Endothelial cell of umbilical vein (primary cell): ENCODE measurements around the gene HMGCL. TPM values are rescaled to one million over a fixed set of nuclear protein-coding genes. Genes with fewer than 3 reads are reported as not detected.

Source experiments
- BruUV-seq: library from RNA; stranded (reverse); fragments of 400-500 nt; replicated peaks from 2 replicates; lab custom pipeline; 2021; lab: Mats Ljungman, UMichigan
- CTCF ChIA-PET: fragments of 300-600, 350-600 bp; sonication (Branson Sonifier 250); formaldehyde crosslinking; loops from one replicate; lab custom pipeline; 2021; ENCODE audit warnings: antibody characterized with exemption, inconsistent platforms; lab: Charles Lee
- POLR2A ChIA-PET: fragments of 300-600, 350-600 bp; sonication (Branson Sonifier 250); formaldehyde crosslinking; loops from one replicate; lab custom pipeline; 2021; ENCODE audit warnings: antibody characterized with exemption, inconsistent platforms; lab: Charles Lee
- DNase-seq: peaks from one replicate; pipeline ENCODE4 v3.0.0-alpha.2; 2011; ENCODE audit warnings: low read depth, low spot score
- FAIRE-seq: peaks from 2 replicates; lab custom pipeline; 2011; peaks lifted over from hg19 to GRCh38; lab: Jason Lieb, UNC
- H2AFZ ChIP-seq: 2 replicates; pipeline ENCODE4 v1.6.0; 2012; ENCODE audit warnings: low read depth, low read length, control low read depth, inconsistent platforms
- H3K27ac ChIP-seq: 2 replicates; pipeline ENCODE4 v1.5.1; 2011; ENCODE audit warnings: low read depth, mild to moderate bottlenecking, control low read depth, low read length, moderate library complexity; ENCODE audit not compliant: insufficient read depth
- H3K27me3 ChIP-seq, 2 experiments: 2 replicates each; pipeline versions ENCODE4 v1.6.0 to v1.6.1; 2011; ENCODE audit warnings: low read length in 2 of 2, mixed read lengths in 1 of 2; ENCODE audit not compliant: control insufficient read depth in 2 of 2, insufficient read depth in 2 of 2
- H3K36me3 ChIP-seq, 2 experiments: 2 replicates in 1 of 2; 3 replicates in 1 of 2; pipeline ENCODE4 v1.5.1; 2011; ENCODE audit warnings: low read length in 2 of 2, mild to moderate bottlenecking in 1 of 2, moderate library complexity in 1 of 2; ENCODE audit not compliant: control insufficient read depth in 2 of 2, insufficient read depth in 2 of 2; ENCODE audit errors: extremely low read depth in 1 of 2
- H3K4me1 ChIP-seq: 3 replicates; pipeline ENCODE4 v1.5.1; 2011; ENCODE audit warnings: mild to moderate bottlenecking, low read length; ENCODE audit not compliant: control insufficient read depth, insufficient read depth; ENCODE audit errors: extremely low read depth
- H3K4me2 ChIP-seq: 2 replicates; pipeline ENCODE4 v1.6.1; 2011; ENCODE audit warnings: low read length, control low read depth, mixed read lengths; ENCODE audit not compliant: insufficient read depth
- H3K4me3 ChIP-seq, 3 experiments: fragments of 200-600 bp in 1 of 3; sonication (generic), shearing (Covaris generic) in 1 of 3; replicated peaks in 1 of 3; 2 replicates each; pipeline ENCODE4 v1.5.1; 2011 to 2016; ENCODE audit warnings: control low read depth in 3 of 3, low read length in 3 of 3, mild to moderate bottlenecking in 2 of 3, inconsistent platforms in 1 of 3, low read depth in 1 of 3, moderate library complexity in 1 of 3; ENCODE audit not compliant: insufficient read depth in 1 of 3
- H3K79me2 ChIP-seq: 2 replicates; pipeline ENCODE4 v1.6.0; 2012; ENCODE audit warnings: low read length, inconsistent platforms; ENCODE audit not compliant: control insufficient read depth, insufficient read depth
- H3K9ac ChIP-seq: replicated peaks from 2 replicates; pipeline ENCODE3; 2011; ENCODE audit warnings: low read length, control low read depth; ENCODE audit not compliant: insufficient read depth; ENCODE audit errors: extremely low read depth
- H3K9me1 ChIP-seq: replicated peaks from 3 replicates; pipeline ENCODE4 v1.6.0; 2011; ENCODE audit warnings: mild to moderate bottlenecking, low read length; ENCODE audit not compliant: control insufficient read depth, insufficient read depth; ENCODE audit errors: extremely low read depth
- H3K9me3 ChIP-seq: replicated peaks from 2 replicates; pipeline ENCODE4 v1.5.1; 2012; ENCODE audit warnings: low read length, inconsistent platforms; ENCODE audit not compliant: control insufficient read depth, insufficient read depth
- H4K20me1 ChIP-seq: replicated peaks from 2 replicates; pipeline ENCODE3; 2011; ENCODE audit warnings: mild to moderate bottlenecking, low read length; ENCODE audit not compliant: control insufficient read depth, insufficient read depth; ENCODE audit errors: extremely low read depth
- GATA2 ChIP-seq: IDR thresholded peaks from 2 replicates; pipeline ENCODE4 v1.7.0; 2011; ENCODE audit warnings: low read depth, mild to moderate bottlenecking, moderate library complexity, mixed read lengths, low read length; ENCODE audit not compliant: insufficient read length, insufficient read depth
- JUN ChIP-seq: IDR thresholded peaks from 2 replicates; pipeline ENCODE4 v1.6.1; 2011; ENCODE audit warnings: borderline replicate concordance, low read depth; ENCODE audit not compliant: insufficient read length, insufficient read depth
- MYC ChIP-seq: IDR thresholded peaks from one replicate; pipeline ENCODE4 v1.6.1; 2011; ENCODE audit warnings: mild to moderate bottlenecking, low read depth, low read length
- POLR2AphosphoS5 ChIP-seq: IDR thresholded peaks from 2 replicates; pipeline ENCODE4 v1.6.1; 2012; ENCODE audit warnings: low read depth, mild to moderate bottlenecking, control low read depth, low read length, moderate library complexity; ENCODE audit not compliant: insufficient read depth
- dilution Hi-C: fragments of 300-500 bp; cut with MboI; formaldehyde crosslinking; loops from one replicate; pipeline ENCODE4 v1.15.0; 2019; ENCODE audit warnings: low sequenced_read_pairs; ENCODE audit not compliant: extremely low pct_ligation_motif_present
- intact Hi-C: fragments of 100-400 bp; cut with micrococcal nuclease; formaldehyde crosslinking; loops from one replicate; pipeline ENCODE4 v1.10.0; 2022
- polyA plus RNA-seq, 4 experiments: library from polyadenylated mRNA; depleted of rRNA in 3 of 4; stranded (reverse) in 3 of 4; unstranded in 1 of 4; fragments of >200 nt; gene quantifications; 2 replicates each; pipeline versions ENCODE4 v1.2.1 to v1.2.3, GENCODE V29; 2011 to 2012; ENCODE audit warnings: missing spikeins in 1 of 4
- total RNA-seq: library from RNA; stranded (reverse); gene quantifications from 2 replicates; pipeline ENCODE4 v1.2.3, GENCODE V29; 2021
- TF ChIP-seq, protein P1 (sequence below), 2 donors: IDR thresholded peaks; 1 replicate in 1 of 2; 2 replicates in 1 of 2; pipeline ENCODE4 v1.5.1; 2011; ENCODE audit warnings: low read length in 2 of 2, mild to moderate bottlenecking in 2 of 2, moderate library complexity in 2 of 2, control low read depth in 1 of 2, inconsistent platforms in 1 of 2, low read depth in 1 of 2; ENCODE audit not compliant: insufficient read depth in 1 of 2; ENCODE audit errors: extremely low read depth in 1 of 2
- TF ChIP-seq, protein P2 (sequence below): IDR thresholded peaks from 2 replicates; pipeline ENCODE4 v1.6.1; 2011; ENCODE audit not compliant: insufficient read depth, insufficient read length

HMGCL gene
- total and polyA plus RNA-seq, 2 donors (not counting 3 experiments of a cell fraction or from before 2014, with no cell fraction given): 24.2 to 30.0 TPM

DNA sequence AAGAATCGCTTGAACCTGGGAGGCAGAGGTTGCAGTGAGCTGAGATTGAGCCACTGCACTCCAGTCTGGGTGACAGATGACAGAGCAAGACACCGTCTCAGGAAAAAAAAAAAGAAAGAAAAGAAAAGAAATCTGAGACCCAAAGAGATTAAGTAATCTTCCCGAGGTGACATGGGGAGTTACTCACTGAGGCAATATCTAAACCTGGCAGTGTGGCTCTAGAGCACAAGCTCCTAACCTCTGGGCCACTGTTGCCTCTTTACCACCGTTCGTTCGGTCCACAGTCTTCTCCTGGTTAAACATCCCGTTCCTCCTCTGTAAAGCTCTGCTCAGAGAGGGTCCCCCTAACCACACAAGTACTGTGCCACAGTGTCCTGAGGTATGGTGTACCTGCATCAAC is 1.5 kb downstream of the HMGCL start:
- no TSS peak for BruUV-seq
- FAIRE-seq: peak; percentile 24

More for the DNA sequence above, 1.5 kb downstream of the HMGCL start:
- Histone ChIP-seq H3K4me3 (no peak overlapping the region), H3K4me2 (peak overlapping the region; percentile 99), H2AFZ (no peak overlapping the region), H3K9ac (no peak overlapping the region), H3K9me1 (no peaks in the 10 kb centered on the region), H3K9me3 (no peaks in the 10 kb centered on the region), H3K4me1 (peaks cover 9% of the 10 kb centered on the region), H3K27ac (no peak overlapping the region), H3K79me2 (peaks cover 6% of the 10 kb centered on the region), H3K36me3 (no peaks in the 10 kb centered on the region), H4K20me1 (no peaks in the 10 kb centered on the region), H3K27me3 (no peaks in the 10 kb centered on the region)
- no peak for DNase-seq
- TF ChIP-seq POLR2AphosphoS5: no peak
- no peak for TF ChIP-seq GATA2
- no peak for TF ChIP-seq JUN
- TF ChIP-seq, protein P1, sequence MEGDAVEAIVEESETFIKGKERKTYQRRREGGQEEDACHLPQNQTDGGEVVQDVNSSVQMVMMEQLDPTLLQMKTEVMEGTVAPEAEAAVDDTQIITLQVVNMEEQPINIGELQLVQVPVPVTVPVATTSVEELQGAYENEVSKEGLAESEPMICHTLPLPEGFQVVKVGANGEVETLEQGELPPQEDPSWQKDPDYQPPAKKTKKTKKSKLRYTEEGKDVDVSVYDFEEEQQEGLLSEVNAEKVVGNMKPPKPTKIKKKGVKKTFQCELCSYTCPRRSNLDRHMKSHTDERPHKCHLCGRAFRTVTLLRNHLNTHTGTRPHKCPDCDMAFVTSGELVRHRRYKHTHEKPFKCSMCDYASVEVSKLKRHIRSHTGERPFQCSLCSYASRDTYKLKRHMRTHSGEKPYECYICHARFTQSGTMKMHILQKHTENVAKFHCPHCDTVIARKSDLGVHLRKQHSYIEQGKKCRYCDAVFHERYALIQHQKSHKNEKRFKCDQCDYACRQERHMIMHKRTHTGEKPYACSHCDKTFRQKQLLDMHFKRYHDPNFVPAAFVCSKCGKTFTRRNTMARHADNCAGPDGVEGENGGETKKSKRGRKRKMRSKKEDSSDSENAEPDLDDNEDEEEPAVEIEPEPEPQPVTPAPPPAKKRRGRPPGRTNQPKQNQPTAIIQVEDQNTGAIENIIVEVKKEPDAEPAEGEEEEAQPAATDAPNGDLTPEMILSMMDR (IDR thresholded peaks at IDR 0.05; ENCODE audit: extremely low read depth in 1 of 2, insufficient read depth in 1 of 2, low read depth in 1 of 2, low read length in 2 of 2): no peak
- TF ChIP-seq MYC: no peak
- TF ChIP-seq, protein P2, sequence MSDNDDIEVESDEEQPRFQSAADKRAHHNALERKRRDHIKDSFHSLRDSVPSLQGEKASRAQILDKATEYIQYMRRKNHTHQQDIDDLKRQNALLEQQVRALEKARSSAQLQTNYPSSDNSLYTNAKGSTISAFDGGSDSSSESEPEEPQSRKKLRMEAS: no peak
- CTCF ChIA-PET: interaction anchor here (1.2 to 3.2 kb wide), 3 partner anchors 11 to 92 kb away, joined by 3 to 23 read pairs (median 4); no protein-coding TSS in a partner anchor
- POLR2A ChIA-PET: no interaction called here
- intact Hi-C loops: no loop called here
- dilution Hi-C loops: no loop called here
